CD4-positive, CD25-positive, alpha-beta regulatory T cell (primary cell): ENCODE measurements around the gene ULK4. TPM values are rescaled to one million over a fixed set of nuclear protein-coding genes. Genes with fewer than 3 reads are reported as not detected.
"Not testable (repeated sequence)": the region's sequence is repeated elsewhere in the genome, so short reads cannot be mapped to it uniquely, and the experiment has no call there.

Experiments used
- ATAC-seq, 2 donors: fragments of 150-1000 bp; cut with Tn5 transposase; one replicate each; pipeline ENCODE4 v1.10.0; 2021; ENCODE audit warnings: low read depth in 2 of 2, moderate number of reproducible peaks in 2 of 2, moderate library complexity in 1 of 2
- DNase-seq, 3 donors: peaks; one replicate each; pipeline versions ENCODE4 v3.0.0 to v3.0.0-alpha.2; 2012 to 2022; ENCODE audit warnings: mixed read lengths in 1 of 3
- H3K27ac ChIP-seq: one replicate; pipeline ENCODE4 v1.7.0; 2013; ENCODE audit warnings: mild to moderate bottlenecking, low read length; ENCODE audit not compliant: insufficient read depth, poor library complexity, severe bottlenecking
- H3K27me3 ChIP-seq: one replicate; pipeline ENCODE4 v1.7.0; 2013; ENCODE audit warnings: low read length; ENCODE audit not compliant: control insufficient read depth, insufficient read depth
- H3K36me3 ChIP-seq: one replicate; pipeline ENCODE4 v1.7.0; 2013; ENCODE audit warnings: mild to moderate bottlenecking, low read length, moderate library complexity; ENCODE audit not compliant: control insufficient read depth, insufficient read depth
- H3K4me1 ChIP-seq: 2 replicates; pipeline ENCODE4 v1.7.0; 2013; ENCODE audit warnings: mild to moderate bottlenecking, low read length; ENCODE audit not compliant: insufficient read depth, control insufficient read depth, poor library complexity, severe bottlenecking
- H3K4me3 ChIP-seq: one replicate; pipeline ENCODE4 v1.7.0; 2013; ENCODE audit warnings: low read depth, mild to moderate bottlenecking, low read length, moderate library complexity
- H3K9me3 ChIP-seq, 2 experiments: 1 replicate in 1 of 2; 2 replicates in 1 of 2; pipeline ENCODE4 v1.7.0; 2013; ENCODE audit warnings: low read length in 2 of 2, mild to moderate bottlenecking in 1 of 2, moderate library complexity in 1 of 2; ENCODE audit not compliant: control insufficient read depth in 2 of 2
- H3K27ac Mint-ChIP-seq, 3 donors: one replicate each; pipeline ENCODE4 v1.8.0; 2020 to 2022; ENCODE audit warnings: mild to moderate bottlenecking in 3 of 3, mixed read lengths in 3 of 3, moderate library complexity in 2 of 3
- H3K27me3 Mint-ChIP-seq: one replicate; pipeline ENCODE4 v1.8.0; 2022; ENCODE audit warnings: mild to moderate bottlenecking, mixed read lengths
- H3K36me3 Mint-ChIP-seq: one replicate; pipeline ENCODE4 v1.8.0; 2020; ENCODE audit warnings: mixed read lengths
- H3K4me1 Mint-ChIP-seq, 4 donors: one replicate each; pipeline ENCODE4 v1.8.0; 2020 to 2022; ENCODE audit warnings: mixed read lengths in 4 of 4, mild to moderate bottlenecking in 1 of 4
- H3K4me3 Mint-ChIP-seq, 4 donors: one replicate each; pipeline ENCODE4 v1.8.0; 2020 to 2022; ENCODE audit warnings: mild to moderate bottlenecking in 4 of 4, mixed read lengths in 4 of 4, moderate library complexity in 3 of 4
- H3K9me3 Mint-ChIP-seq, 7 donors: one replicate each; pipeline ENCODE4 v1.8.0; 2020 to 2022; ENCODE audit warnings: mixed read lengths in 7 of 7, mild to moderate bottlenecking in 3 of 7, moderate library complexity in 2 of 7
- polyA plus RNA-seq, 4 donors: library from polyadenylated mRNA; unstranded; fragments of 300-500 nt; fragmentation: Illumina TruSeq; gene quantifications; one replicate each; pipeline ENCODE4 v1.2.3, GENCODE V29; 2021
- total RNA-seq: library from RNA; stranded (reverse); gene quantifications from one replicate; pipeline ENCODE4 v1.2.3, GENCODE V29; 2022

The ULK4 gene
- total and polyA plus RNA-seq, 5 donors from 2014 or later, result 9.3 to 27.2 (median 11.1) TPM

GRCh38 chr3:41697702-41698101 is 264.2 kb downstream of the ULK4 start:
- Histone ChIP-seq H3K4me3 (no peak overlapping the region), H3K4me1 (no peaks in the 10 kb centered on the region), H3K9me3 (no peaks in the 10 kb centered on the region), H3K27me3 (no peaks in the 10 kb centered on the region), H3K27ac (no peak overlapping the region), H3K36me3 (no peaks in the 10 kb centered on the region)
- ATAC-seq, result no peak
- Mint-ChIP-seq H3K4me1 (peaks cover 0 to 7% (median 0%) of the 10 kb centered on the region in 4 donors), H3K27me3 (no peaks in the 10 kb centered on the region), H3K4me3 (no peak overlapping the region), H3K36me3 (peaks cover 34% of the 10 kb centered on the region), H3K9me3 (no peaks in the 10 kb centered on the region), H3K27ac (no peak overlapping the region)
- DNase-seq, result no peak

- H3K4me1 ChIP-seq, ATAC-seq, H3K27me3 ChIP-seq, H3K9me3 Mint-ChIP-seq, DNase-seq, H3K4me3 ChIP-seq, H3K4me3 Mint-ChIP-seq, H3K27ac Mint-ChIP-seq, H3K9me3 ChIP-seq, H3K4me1 Mint-ChIP-seq, H3K36me3 ChIP-seq, H3K27me3 Mint-ChIP-seq, H3K27ac ChIP-seq: not testable (repeated sequence)
- peaks cover 25% of the 10 kb centered on the region for H3K36me3 Mint-ChIP-seq
These were observed 266.1 kb downstream of the ULK4 start for GRCh38 chr3:41695806-41696205.

GRCh38 chr3:41693799-41694198 is 268.1 kb downstream of the ULK4 start:
- Mint-ChIP-seq H3K4me1 (peaks cover 0 to 3% (median 0%) of the 10 kb centered on the region in 4 donors), H3K27ac (no peak overlapping the region), H3K36me3 (peaks cover 18% of the 10 kb centered on the region), H3K27me3 (no peaks in the 10 kb centered on the region), H3K9me3 (peaks cover 0 to 5% (median 2%) of the 10 kb centered on the region in 7 donors), H3K4me3 (no peak overlapping the region)
- no peak for DNase-seq
- no peaks in the 10 kb centered on the region for H3K4me1 ChIP-seq
- no peak overlapping the region for H3K4me3 ChIP-seq
- no peaks in the 10 kb centered on the region for H3K27me3 ChIP-seq
- H3K36me3 ChIP-seq, result no peaks in the 10 kb centered on the region
- ATAC-seq, result no peak
- no peaks in the 10 kb centered on the region for H3K9me3 ChIP-seq
- H3K27ac ChIP-seq, result no peak overlapping the region

GRCh38 chr3:41690766-41691563 is 270.9 kb downstream of the ULK4 start:
- H3K4me3 Mint-ChIP-seq, result no peak overlapping the region
- no peaks in the 10 kb centered on the region for H3K9me3 ChIP-seq
- H3K4me3 ChIP-seq, result no peak overlapping the region
- peaks cover 0 to 3% (median 0%) of the 10 kb centered on the region in 4 donors for H3K4me1 Mint-ChIP-seq
- peaks cover 25% of the 10 kb centered on the region for H3K36me3 Mint-ChIP-seq
- ATAC-seq (no peak), DNase-seq (no peak)
- no peaks in the 10 kb centered on the region for H3K27me3 ChIP-seq
- no peak overlapping the region for H3K27ac Mint-ChIP-seq
- H3K9me3 Mint-ChIP-seq, result peaks cover 0 to 5% (median 2%) of the 10 kb centered on the region in 7 donors
- no peaks in the 10 kb centered on the region for H3K36me3 ChIP-seq
- no peaks in the 10 kb centered on the region for H3K4me1 ChIP-seq
- H3K27me3 Mint-ChIP-seq, result no peaks in the 10 kb centered on the region
- no peak overlapping the region for H3K27ac ChIP-seq

GRCh38 chr3:41688595-41689380 is 273.1 kb downstream of the ULK4 start:
- peaks cover 0 to 3% (median 0%) of the 10 kb centered on the region in 4 donors for H3K4me1 Mint-ChIP-seq
- H3K27ac ChIP-seq, result no peak overlapping the region
- no peak overlapping the region for H3K27ac Mint-ChIP-seq
- peaks cover 21% of the 10 kb centered on the region for H3K36me3 Mint-ChIP-seq
- H3K9me3 ChIP-seq, result no peaks in the 10 kb centered on the region
- no peak overlapping the region for H3K4me3 Mint-ChIP-seq
- H3K4me3 ChIP-seq, result no peak overlapping the region
- H3K9me3 Mint-ChIP-seq, result peaks cover 0 to 5% (median 2%) of the 10 kb centered on the region in 7 donors
- H3K36me3 ChIP-seq, result no peaks in the 10 kb centered on the region
- ATAC-seq, result no peak
- DNase-seq, result no peak
- H3K27me3 Mint-ChIP-seq, result no peaks in the 10 kb centered on the region
- H3K4me1 ChIP-seq, result no peaks in the 10 kb centered on the region
- H3K27me3 ChIP-seq, result no peaks in the 10 kb centered on the region

GRCh38 chr3:41684797-41685735 is 276.8 kb downstream of the ULK4 start:
- Mint-ChIP-seq H3K4me1 (no peaks in the 10 kb centered on the region), H3K27ac (no peak overlapping the region), H3K4me3 (no peak overlapping the region), H3K9me3 (peaks cover 0 to 2% (median 0%) of the 10 kb centered on the region in 7 donors), H3K27me3 (no peaks in the 10 kb centered on the region), H3K36me3 (peaks cover 33% of the 10 kb centered on the region)
- Histone ChIP-seq H3K4me1 (no peaks in the 10 kb centered on the region), H3K27ac (no peak overlapping the region), H3K27me3 (no peaks in the 10 kb centered on the region), H3K36me3 (no peaks in the 10 kb centered on the region), H3K4me3 (no peak overlapping the region), H3K9me3 (no peaks in the 10 kb centered on the region)
- no peak for DNase-seq
- no peak for ATAC-seq

GRCh38 chr3:41683666-41684350 is 278.1 kb downstream of the ULK4 start:
- no peak for DNase-seq
- no peak overlapping the region for H3K4me3 ChIP-seq
- no peaks in the 10 kb centered on the region for H3K9me3 Mint-ChIP-seq
- no peaks in the 10 kb centered on the region for H3K27me3 ChIP-seq
- no peaks in the 10 kb centered on the region for H3K4me1 Mint-ChIP-seq
- no peaks in the 10 kb centered on the region for H3K36me3 ChIP-seq
- H3K27me3 Mint-ChIP-seq, result no peaks in the 10 kb centered on the region
- H3K36me3 Mint-ChIP-seq, result peaks cover 33% of the 10 kb centered on the region
- no peaks in the 10 kb centered on the region for H3K9me3 ChIP-seq
- no peak overlapping the region for H3K27ac Mint-ChIP-seq
- no peaks in the 10 kb centered on the region for H3K4me1 ChIP-seq
- no peak for ATAC-seq
- no peak overlapping the region for H3K27ac ChIP-seq
- no peak overlapping the region for H3K4me3 Mint-ChIP-seq
